ENCODE measurements around the gene GNL1.

GNL1 gene

DNA sequence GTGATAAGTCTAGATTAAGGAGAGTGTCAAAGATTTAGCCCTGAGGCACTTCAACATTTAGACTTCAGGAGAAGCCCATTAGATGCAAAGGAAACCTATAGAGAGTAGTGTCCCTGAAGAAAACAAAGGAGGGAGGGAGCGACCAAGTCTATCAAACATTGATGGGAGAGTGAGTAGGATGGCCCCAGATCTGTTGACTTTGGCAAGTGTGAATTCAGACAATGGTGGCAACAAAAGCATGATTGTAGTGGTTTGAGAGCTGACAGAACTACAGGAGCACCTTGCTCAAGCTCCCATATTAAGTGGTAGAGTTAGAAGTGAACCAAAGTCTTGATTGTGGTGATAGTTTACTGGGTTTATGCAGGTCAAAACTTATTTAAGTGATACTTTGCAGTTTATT lies 14.0 kb upstream of the GNL1 start:
- Histone ChIP-seq H3K36me3 (ENCODE audit: control insufficient read depth in 2 of 2, insufficient read depth in 2 of 2, low read length in 2 of 2) (peaks cover 0 to 4% of the 10 kb centered on the region in 2 donors), H3K27me3 (ENCODE audit: control insufficient read depth in 2 of 2, insufficient read depth in 2 of 2, low read length in 2 of 2) (no peaks in the 10 kb centered on the region), H3K9ac (ENCODE audit: low read depth in 1 of 2, low read length in 2 of 2) (peak overlapping the region; percentile 79 to 88), H3K9me3 (ENCODE audit: control insufficient read depth in 2 of 2, low read length in 2 of 2) (no peaks in the 10 kb centered on the region), H3K4me3 (ENCODE audit: low read length in 2 of 2) (peak overlapping the region; percentile 73 to 97), H3K4me1 (ENCODE audit: control insufficient read depth in 2 of 2, insufficient read depth in 2 of 2, low read length in 2 of 2) (peaks cover 15 to 25% of the 10 kb centered on the region in 2 donors), H3K27ac (ENCODE audit: low read depth in 2 of 2, low read length in 2 of 2) (no peak overlapping the region)

DNA sequence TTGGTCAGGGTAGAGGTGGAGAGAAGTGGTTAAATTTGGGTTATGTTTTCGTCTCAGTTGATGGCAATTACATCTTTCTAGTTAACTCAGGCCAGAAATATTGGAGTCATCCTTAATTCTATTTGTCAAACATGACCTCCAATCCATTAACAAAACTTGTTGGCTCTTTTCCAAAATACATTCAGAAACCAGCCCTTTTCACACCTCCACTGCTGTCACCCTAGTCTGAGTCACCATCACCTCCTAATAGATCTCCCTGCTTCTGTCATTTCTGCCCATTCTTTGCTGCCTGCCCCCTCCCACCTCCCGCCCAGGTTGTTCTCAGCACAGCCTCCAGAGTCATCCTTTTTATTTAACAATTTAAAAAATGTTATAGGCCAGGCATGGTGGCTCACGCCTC lies 12.0 kb upstream of the GNL1 start:
- Histone ChIP-seq H3K4me3 (ENCODE audit: low read length in 2 of 2) (no peak overlapping the region), H3K27ac (ENCODE audit: low read depth in 2 of 2, low read length in 2 of 2) (no peak overlapping the region), H3K36me3 (ENCODE audit: control insufficient read depth in 2 of 2, insufficient read depth in 2 of 2, low read length in 2 of 2) (no peaks in the 10 kb centered on the region), H3K9me3 (ENCODE audit: control insufficient read depth in 2 of 2, low read length in 2 of 2) (no peaks in the 10 kb centered on the region), H3K4me1 (ENCODE audit: control insufficient read depth in 2 of 2, insufficient read depth in 2 of 2, low read length in 2 of 2) (peaks cover 15 to 24% of the 10 kb centered on the region in 2 donors), H3K27me3 (ENCODE audit: control insufficient read depth in 2 of 2, insufficient read depth in 2 of 2, low read length in 2 of 2) (no peaks in the 10 kb centered on the region), H3K9ac (ENCODE audit: low read depth in 1 of 2, low read length in 2 of 2) (no peak overlapping the region)

DNA sequence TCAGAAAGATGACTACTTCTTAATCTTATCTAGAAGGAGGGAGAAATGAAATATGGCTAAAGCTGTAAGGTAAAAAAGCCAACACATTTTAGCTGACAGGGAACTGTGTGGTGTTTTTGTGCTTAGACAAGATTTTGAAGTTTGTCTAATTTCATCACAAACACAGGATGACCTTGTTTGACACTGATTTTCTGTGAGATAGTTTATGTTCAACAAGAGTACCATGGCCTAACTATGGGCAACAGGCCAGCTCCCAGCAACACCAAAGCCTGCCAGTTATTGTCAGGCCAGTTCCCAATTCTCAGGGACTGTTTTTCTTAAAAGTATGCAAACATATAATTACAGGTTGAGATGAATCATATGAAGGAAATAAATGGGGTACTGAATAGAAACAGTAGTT lies 9.5 kb upstream of the GNL1 start:
- Histone ChIP-seq H3K4me1 (ENCODE audit: control insufficient read depth in 2 of 2, insufficient read depth in 2 of 2, low read length in 2 of 2) (peaks cover 6 to 8% of the 10 kb centered on the region in 2 donors), H3K27me3 (ENCODE audit: control insufficient read depth in 2 of 2, insufficient read depth in 2 of 2, low read length in 2 of 2) (no peaks in the 10 kb centered on the region), H3K36me3 (ENCODE audit: control insufficient read depth in 2 of 2, insufficient read depth in 2 of 2, low read length in 2 of 2) (peaks cover 11 to 14% of the 10 kb centered on the region in 2 donors), H3K9me3 (ENCODE audit: control insufficient read depth in 2 of 2, low read length in 2 of 2) (no peaks in the 10 kb centered on the region), H3K27ac (ENCODE audit: low read depth in 2 of 2, low read length in 2 of 2) (no peak overlapping the region), H3K4me3 (ENCODE audit: low read length in 2 of 2) (no peak overlapping the region), H3K9ac (ENCODE audit: low read depth in 1 of 2, low read length in 2 of 2) (no peak overlapping the region)

DNA sequence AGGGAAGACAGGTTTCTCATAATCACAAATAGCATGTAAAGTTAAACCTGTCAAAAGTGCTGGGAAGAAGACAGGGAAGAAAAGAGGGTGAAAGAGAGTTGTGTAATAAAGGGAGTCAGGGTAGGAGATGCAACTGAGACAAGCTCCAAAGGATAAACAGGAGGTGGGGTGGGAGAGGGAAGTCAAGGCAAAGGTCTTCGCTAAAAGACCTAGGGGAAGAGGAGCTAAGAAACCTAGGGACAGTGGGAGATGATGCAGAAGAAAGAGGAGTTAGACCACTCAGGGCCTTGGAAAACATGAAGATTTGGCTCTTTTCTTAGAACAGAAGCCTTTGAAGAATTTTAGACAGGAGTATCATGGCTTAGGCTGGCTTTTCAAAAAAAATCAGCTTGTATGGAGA lies 7.8 kb upstream of the GNL1 start:
- Histone ChIP-seq H3K9me3 (ENCODE audit: control insufficient read depth in 2 of 2, low read length in 2 of 2) (no peaks in the 10 kb centered on the region), H3K27ac (ENCODE audit: low read depth in 2 of 2, low read length in 2 of 2) (no peak overlapping the region), H3K9ac (ENCODE audit: low read depth in 1 of 2, low read length in 2 of 2) (no peak overlapping the region)

DNA sequence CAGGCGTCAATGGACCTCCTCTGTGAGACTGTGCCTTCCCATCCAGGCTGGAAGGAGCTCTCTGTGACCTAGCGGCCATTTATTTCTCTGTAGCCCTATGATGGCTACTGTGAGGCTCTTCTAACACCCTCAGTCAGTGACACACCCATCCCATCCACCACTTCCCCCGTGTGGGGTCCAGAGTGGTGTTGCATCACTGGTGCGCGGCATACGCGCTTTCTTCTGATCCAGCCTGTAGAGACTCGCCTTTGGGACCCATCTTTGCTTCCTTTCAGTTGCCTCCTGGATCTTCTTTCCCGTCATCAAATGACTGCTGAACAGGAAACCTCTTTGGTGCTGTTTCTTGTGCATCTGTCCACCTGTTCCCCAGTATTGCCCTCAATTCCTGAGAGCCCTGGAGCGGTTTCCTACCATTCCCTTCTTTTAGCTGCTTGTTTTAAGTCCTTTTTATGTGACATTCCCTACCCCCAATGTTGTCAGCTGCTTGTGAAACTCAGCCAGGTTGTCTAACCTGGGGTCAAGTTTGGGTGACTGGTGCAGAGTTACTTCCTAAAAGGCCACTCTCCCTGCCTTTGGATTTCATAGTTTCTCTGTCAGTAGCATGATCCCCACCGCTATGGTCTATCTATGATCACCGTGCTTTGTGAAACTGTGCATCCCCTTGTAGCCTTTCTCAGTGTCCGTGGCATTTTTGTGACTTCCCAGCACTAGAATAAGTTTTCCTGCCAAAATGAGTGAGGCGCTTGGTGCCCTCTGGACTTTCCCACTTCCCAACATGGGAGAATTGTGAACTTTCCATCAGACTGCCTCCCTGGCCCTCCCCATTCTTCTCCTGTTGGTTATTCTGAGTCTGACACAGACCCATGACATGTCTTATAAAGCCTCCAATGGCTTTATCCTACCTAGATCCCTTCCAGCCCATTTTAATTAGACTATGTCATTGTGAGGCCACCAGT lies 6.5 kb upstream of the GNL1 start:
- peaks cover 4 to 6% of the 10 kb centered on the region in 2 donors for H3K4me1 ChIP-seq (ENCODE audit: control insufficient read depth in 2 of 2, insufficient read depth in 2 of 2, low read length in 2 of 2)
- H3K9me3 ChIP-seq (ENCODE audit: control insufficient read depth in 2 of 2, low read length in 2 of 2), result no peaks in the 10 kb centered on the region
- peaks cover 11 to 14% of the 10 kb centered on the region in 2 donors for H3K36me3 ChIP-seq (ENCODE audit: control insufficient read depth in 2 of 2, insufficient read depth in 2 of 2, low read length in 2 of 2)
- H3K4me3 ChIP-seq (ENCODE audit: low read length in 2 of 2), result no peak overlapping the region
- H3K9ac ChIP-seq (ENCODE audit: low read depth in 1 of 2, low read length in 2 of 2), result no peak overlapping the region
- no peak overlapping the region for H3K27ac ChIP-seq (ENCODE audit: low read depth in 2 of 2, low read length in 2 of 2)
- H3K27me3 ChIP-seq (ENCODE audit: control insufficient read depth in 2 of 2, insufficient read depth in 2 of 2, low read length in 2 of 2), result no peaks in the 10 kb centered on the region

More for the DNA sequence above, 7.8 kb upstream of the GNL1 start:
- H3K36me3 ChIP-seq (ENCODE audit: control insufficient read depth in 2 of 2, insufficient read depth in 2 of 2, low read length in 2 of 2), result peaks cover 11 to 14% of the 10 kb centered on the region in 2 donors
- no peaks in the 10 kb centered on the region for H3K27me3 ChIP-seq (ENCODE audit: control insufficient read depth in 2 of 2, insufficient read depth in 2 of 2, low read length in 2 of 2)
- no peaks in the 10 kb centered on the region for H3K4me1 ChIP-seq (ENCODE audit: control insufficient read depth in 2 of 2, insufficient read depth in 2 of 2, low read length in 2 of 2)
- H3K4me3 ChIP-seq (ENCODE audit: low read length in 2 of 2), result no peak overlapping the region

DNA sequence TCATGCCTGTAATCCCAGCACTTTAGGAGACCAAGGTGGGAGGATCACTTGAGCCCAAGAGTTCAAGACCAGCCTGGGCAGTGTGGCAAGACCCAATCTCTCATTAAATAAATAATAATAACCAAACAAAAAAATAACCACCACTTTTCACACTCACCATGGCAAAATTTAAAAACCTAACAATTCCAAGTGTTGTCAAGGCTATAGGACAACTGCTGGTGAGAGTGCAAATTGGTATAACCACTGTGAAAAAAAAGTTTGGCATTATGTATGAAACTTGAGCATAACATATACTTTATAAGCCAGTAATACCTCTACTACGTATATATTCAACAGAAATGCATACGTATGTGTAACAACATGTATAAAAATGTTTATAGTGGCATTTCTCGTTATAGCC lies 4.6 kb upstream of the GNL1 start:
- Histone ChIP-seq H3K4me1 (ENCODE audit: control insufficient read depth in 2 of 2, insufficient read depth in 2 of 2, low read length in 2 of 2) (peaks cover 10 to 12% of the 10 kb centered on the region in 2 donors), H3K9ac (ENCODE audit: low read depth in 1 of 2, low read length in 2 of 2) (no peak overlapping the region)

DNA sequence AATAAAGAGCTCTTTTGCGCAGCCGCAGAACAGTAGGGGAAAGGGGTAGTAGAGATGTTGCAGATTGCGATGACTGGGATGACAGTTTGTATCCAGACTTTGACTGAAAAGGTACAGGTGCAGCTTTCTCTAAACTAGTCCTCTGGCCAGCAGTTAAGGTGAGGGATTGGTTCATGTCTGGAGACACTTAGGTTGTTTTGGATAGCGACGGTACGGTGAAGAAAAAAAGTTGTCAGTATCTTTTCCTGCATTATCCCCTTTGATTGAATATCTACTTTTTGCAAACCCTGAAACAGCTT lies 1.3 kb upstream of the GNL1 start:
- H3K9me3 ChIP-seq (ENCODE audit: control insufficient read depth in 2 of 2, low read length in 2 of 2), result no peaks in the 10 kb centered on the region
- H3K9ac ChIP-seq (ENCODE audit: low read depth in 1 of 2, low read length in 2 of 2), result peak overlapping the region; percentile 92 to 97
- H3K36me3 ChIP-seq (ENCODE audit: control insufficient read depth in 2 of 2, insufficient read depth in 2 of 2, low read length in 2 of 2), result peaks cover 20 to 26% of the 10 kb centered on the region in 2 donors
- peak overlapping the region; percentile 98 for H3K4me3 ChIP-seq (ENCODE audit: low read length in 2 of 2)
- peaks cover 12 to 22% of the 10 kb centered on the region in 2 donors for H3K4me1 ChIP-seq (ENCODE audit: control insufficient read depth in 2 of 2, insufficient read depth in 2 of 2, low read length in 2 of 2)
- peak overlapping the region in 1 of 2 donors; percentile 98 for H3K27ac ChIP-seq (ENCODE audit: low read depth in 2 of 2, low read length in 2 of 2)
- no peaks in the 10 kb centered on the region for H3K27me3 ChIP-seq (ENCODE audit: control insufficient read depth in 2 of 2, insufficient read depth in 2 of 2, low read length in 2 of 2)

More for the DNA sequence above, 4.6 kb upstream of the GNL1 start:
- no peaks in the 10 kb centered on the region for H3K27me3 ChIP-seq (ENCODE audit: control insufficient read depth in 2 of 2, insufficient read depth in 2 of 2, low read length in 2 of 2)
- no peaks in the 10 kb centered on the region for H3K9me3 ChIP-seq (ENCODE audit: control insufficient read depth in 2 of 2, low read length in 2 of 2)
- peaks cover 11 to 14% of the 10 kb centered on the region in 2 donors for H3K36me3 ChIP-seq (ENCODE audit: control insufficient read depth in 2 of 2, insufficient read depth in 2 of 2, low read length in 2 of 2)
- no peak overlapping the region for H3K4me3 ChIP-seq (ENCODE audit: low read length in 2 of 2)
- no peak overlapping the region for H3K27ac ChIP-seq (ENCODE audit: low read depth in 2 of 2, low read length in 2 of 2)

DNA sequence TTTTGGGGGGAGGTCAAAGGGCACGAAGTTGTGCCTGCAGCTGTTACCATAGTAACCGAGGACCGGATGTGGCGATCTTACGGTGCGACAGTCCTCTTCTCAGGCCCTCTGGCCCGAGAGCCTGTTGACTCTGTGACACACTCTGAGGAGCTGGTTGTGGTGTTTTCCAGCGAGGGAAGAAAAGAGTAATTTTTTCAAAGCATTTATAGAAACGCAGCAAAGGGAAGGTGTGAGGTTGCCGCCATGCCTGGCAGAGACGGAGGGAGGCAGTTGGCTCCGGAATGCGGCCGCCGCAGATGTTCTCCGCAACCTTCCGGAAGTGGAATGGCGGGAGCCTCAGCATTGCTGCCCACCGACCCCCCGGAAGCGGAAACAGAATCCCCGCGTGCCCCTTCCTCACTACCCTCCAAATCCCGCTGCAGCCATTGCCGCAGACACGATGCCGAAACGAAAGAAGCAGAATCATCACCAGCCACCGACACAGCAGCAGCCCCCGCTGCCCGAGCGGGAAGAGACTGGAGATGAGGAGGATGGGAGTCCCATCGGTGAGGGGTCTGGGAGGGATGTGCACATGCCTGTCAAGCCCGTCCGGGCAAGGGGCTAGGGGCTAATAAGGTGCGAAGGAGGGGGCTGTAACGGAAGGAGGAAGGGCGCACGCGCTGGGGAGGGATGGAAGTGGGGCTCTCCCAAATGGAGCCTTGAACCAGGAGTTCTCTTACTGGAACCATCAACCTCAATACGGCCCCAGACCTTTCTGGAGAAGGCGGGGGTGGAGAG lies 805 bp upstream of the GNL1 start, which contains the start of gene PRR3:
Gene PRR3 (plus strand): TSS at position 390 of the 777 bp plus-strand sequence. CDS start 50 bp downstream, at position 440.
- H3K4me1 ChIP-seq (ENCODE audit: control insufficient read depth in 2 of 2, insufficient read depth in 2 of 2, low read length in 2 of 2), result peaks cover 12 to 22% of the 10 kb centered on the region in 2 donors
- H3K9me3 ChIP-seq (ENCODE audit: control insufficient read depth in 2 of 2, low read length in 2 of 2), result no peaks in the 10 kb centered on the region
- H3K36me3 ChIP-seq (ENCODE audit: control insufficient read depth in 2 of 2, insufficient read depth in 2 of 2, low read length in 2 of 2), result peaks cover 20 to 27% of the 10 kb centered on the region in 2 donors
- peak within 1 kb of the TSS; percentile 98 for H3K4me3 ChIP-seq (ENCODE audit: low read length in 2 of 2)
- H3K27me3 ChIP-seq (ENCODE audit: control insufficient read depth in 2 of 2, insufficient read depth in 2 of 2, low read length in 2 of 2), result no peaks in the 10 kb centered on the region
- peak within 1 kb of the TSS; percentile 92 to 97 for H3K9ac ChIP-seq (ENCODE audit: low read depth in 1 of 2, low read length in 2 of 2)
- H3K27ac ChIP-seq (ENCODE audit: low read depth in 2 of 2, low read length in 2 of 2), result peak within 1 kb of the TSS; percentile 97 to 98

DNA sequence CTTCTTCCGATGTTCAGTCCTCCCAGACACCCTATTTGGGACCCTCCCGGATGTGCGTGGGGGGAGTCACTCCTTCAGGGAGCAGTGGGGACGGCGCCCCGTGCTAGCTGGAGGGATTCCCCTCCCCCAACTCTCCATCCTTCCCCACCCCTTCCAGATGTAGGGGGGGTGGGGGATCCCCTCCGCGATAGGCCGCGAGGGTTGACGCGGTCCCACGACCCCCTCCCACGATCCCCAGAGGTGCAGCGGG lies 548 bp downstream of the GNL1 start:
- H3K4me3 ChIP-seq (ENCODE audit: low read length in 2 of 2), result peak overlapping the region; percentile 98
- H3K27ac ChIP-seq (ENCODE audit: low read depth in 2 of 2, low read length in 2 of 2), result peak overlapping the region; percentile 97 to 98
- H3K36me3 ChIP-seq (ENCODE audit: control insufficient read depth in 2 of 2, insufficient read depth in 2 of 2, low read length in 2 of 2), result peaks cover 22 to 34% of the 10 kb centered on the region in 2 donors
- peak overlapping the region; percentile 92 to 97 for H3K9ac ChIP-seq (ENCODE audit: low read depth in 1 of 2, low read length in 2 of 2)
- H3K27me3 ChIP-seq (ENCODE audit: control insufficient read depth in 2 of 2, insufficient read depth in 2 of 2, low read length in 2 of 2), result no peaks in the 10 kb centered on the region
- no peaks in the 10 kb centered on the region for H3K9me3 ChIP-seq (ENCODE audit: control insufficient read depth in 2 of 2, low read length in 2 of 2)
- H3K4me1 ChIP-seq (ENCODE audit: control insufficient read depth in 2 of 2, insufficient read depth in 2 of 2, low read length in 2 of 2), result peaks cover 12 to 22% of the 10 kb centered on the region in 2 donors
